ENCODE results near the gene GPR25. TPM values are rescaled to one million over a fixed set of nuclear protein-coding genes. Genes with fewer than 3 reads are reported as not detected.

Gene GPR25
- total and polyA plus RNA-seq, 10 of the 15 experiments (the other 5 are each of a cell fraction or from before 2014, with no cell fraction given) = not detected

DNA sequence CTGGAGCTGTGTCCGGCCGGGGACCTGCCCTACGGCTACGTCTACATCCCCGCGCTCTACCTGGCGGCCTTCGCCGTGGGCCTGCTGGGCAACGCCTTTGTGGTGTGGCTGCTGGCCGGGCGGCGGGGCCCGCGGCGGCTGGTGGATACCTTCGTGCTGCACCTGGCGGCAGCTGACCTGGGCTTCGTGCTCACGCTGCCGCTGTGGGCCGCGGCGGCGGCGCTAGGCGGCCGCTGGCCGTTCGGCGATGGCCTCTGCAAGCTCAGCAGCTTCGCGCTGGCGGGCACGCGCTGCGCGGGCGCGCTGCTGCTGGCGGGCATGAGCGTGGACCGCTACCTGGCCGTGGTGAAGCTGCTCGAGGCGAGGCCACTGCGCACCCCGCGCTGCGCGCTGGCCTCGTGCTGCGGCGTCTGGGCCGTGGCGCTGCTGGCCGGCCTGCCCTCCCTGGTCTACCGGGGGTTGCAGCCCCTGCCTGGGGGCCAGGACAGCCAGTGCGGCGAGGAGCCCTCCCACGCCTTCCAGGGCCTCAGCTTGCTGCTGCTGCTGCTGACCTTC, 412 bp downstream of the GPR25 start:
- ATAC-seq = no peak
- Histone ChIP-seq H3K79me2 (ENCODE audit: control insufficient read depth, insufficient read depth, low read length) (no peaks in the 10 kb centered on the region), H4K20me1 (ENCODE audit: control insufficient read depth, insufficient read depth) (no peaks in the 10 kb centered on the region), H3K36me3 (ENCODE audit: control insufficient read depth in 2 of 2, insufficient read depth in 2 of 2, low read length in 1 of 2) (no peaks in the 10 kb centered on the region), H3K4me1 (ENCODE audit: control insufficient read depth, insufficient read depth, low read length) (peaks cover 32% of the 10 kb centered on the region), H2AFZ (ENCODE audit: control insufficient read depth, low read depth, low read length) (no peak overlapping the region), H3K4me3 (no peak overlapping the region), H3K9ac (ENCODE audit: control insufficient read depth, insufficient read depth, low read length) (no peak overlapping the region), H3K27ac (ENCODE audit: control insufficient read depth, insufficient read depth) (no peak overlapping the region), H3K4me2 (ENCODE audit: control insufficient read depth, insufficient read depth) (peak overlapping the region; percentile 27; the same call in 1 of the 2 replicates), H3K27me3 (replicated peaks in 1 of 2; ENCODE audit: control insufficient read depth in 2 of 2, insufficient read depth in 2 of 2, low read length in 1 of 2) (no peaks in the 10 kb centered on the region), H3K9me3 (replicated peaks; ENCODE audit: control insufficient read depth, insufficient read depth, low read length) (no peaks in the 10 kb centered on the region)
- ChIA-PET POLR2A (no interaction called here), RAD21 (ENCODE audit: unreplicated experiment) (no interaction called here), SMC1A (ENCODE audit: uncharacterized antibody, unreplicated experiment) (no interaction called here), CTCF (no interaction called here)
- intact Hi-C loops (cut with micrococcal nuclease; ENCODE audit: unreplicated experiment) = no loop called here
- FAIRE-seq = no peak
- WGBS (ENCODE audit: insufficient coverage, insufficient replicate concordance, low lambda C conversion rate, missing lambda C conversion rate) = 40% methylated on average over 55 of the region's 61 CpGs
- no peak for DNase-seq (ENCODE audit: low read depth, low spot score)
- in situ Hi-C loops (cut with MboI) = no loop called here
- no TSS peak for BruUV-seq (replicated peaks)
- TF ChIP-seq, protein P1, sequence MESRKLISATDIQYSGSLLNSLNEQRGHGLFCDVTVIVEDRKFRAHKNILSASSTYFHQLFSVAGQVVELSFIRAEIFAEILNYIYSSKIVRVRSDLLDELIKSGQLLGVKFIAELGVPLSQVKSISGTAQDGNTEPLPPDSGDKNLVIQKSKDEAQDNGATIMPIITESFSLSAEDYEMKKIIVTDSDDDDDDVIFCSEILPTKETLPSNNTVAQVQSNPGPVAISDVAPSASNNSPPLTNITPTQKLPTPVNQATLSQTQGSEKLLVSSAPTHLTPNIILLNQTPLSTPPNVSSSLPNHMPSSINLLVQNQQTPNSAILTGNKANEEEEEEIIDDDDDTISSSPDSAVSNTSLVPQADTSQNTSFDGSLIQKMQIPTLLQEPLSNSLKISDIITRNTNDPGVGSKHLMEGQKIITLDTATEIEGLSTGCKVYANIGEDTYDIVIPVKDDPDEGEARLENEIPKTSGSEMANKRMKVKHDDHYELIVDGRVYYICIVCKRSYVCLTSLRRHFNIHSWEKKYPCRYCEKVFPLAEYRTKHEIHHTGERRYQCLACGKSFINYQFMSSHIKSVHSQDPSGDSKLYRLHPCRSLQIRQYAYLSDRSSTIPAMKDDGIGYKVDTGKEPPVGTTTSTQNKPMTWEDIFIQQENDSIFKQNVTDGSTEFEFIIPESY (IDR thresholded peaks at IDR 0.05) = no peak
- TF ChIP-seq, protein P2, sequence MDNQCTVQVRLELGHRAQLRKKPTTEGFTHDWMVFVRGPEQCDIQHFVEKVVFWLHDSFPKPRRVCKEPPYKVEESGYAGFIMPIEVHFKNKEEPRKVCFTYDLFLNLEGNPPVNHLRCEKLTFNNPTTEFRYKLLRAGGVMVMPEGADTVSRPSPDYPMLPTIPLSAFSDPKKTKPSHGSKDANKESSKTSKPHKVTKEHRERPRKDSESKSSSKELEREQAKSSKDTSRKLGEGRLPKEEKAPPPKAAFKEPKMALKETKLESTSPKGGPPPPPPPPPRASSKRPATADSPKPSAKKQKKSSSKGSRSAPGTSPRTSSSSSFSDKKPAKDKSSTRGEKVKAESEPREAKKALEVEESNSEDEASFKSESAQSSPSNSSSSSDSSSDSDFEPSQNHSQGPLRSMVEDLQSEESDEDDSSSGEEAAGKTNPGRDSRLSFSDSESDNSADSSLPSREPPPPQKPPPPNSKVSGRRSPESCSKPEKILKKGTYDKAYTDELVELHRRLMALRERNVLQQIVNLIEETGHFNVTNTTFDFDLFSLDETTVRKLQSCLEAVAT (IDR thresholded peaks at IDR 0.05) = no peak
- TF ChIP-seq, protein P3, sequence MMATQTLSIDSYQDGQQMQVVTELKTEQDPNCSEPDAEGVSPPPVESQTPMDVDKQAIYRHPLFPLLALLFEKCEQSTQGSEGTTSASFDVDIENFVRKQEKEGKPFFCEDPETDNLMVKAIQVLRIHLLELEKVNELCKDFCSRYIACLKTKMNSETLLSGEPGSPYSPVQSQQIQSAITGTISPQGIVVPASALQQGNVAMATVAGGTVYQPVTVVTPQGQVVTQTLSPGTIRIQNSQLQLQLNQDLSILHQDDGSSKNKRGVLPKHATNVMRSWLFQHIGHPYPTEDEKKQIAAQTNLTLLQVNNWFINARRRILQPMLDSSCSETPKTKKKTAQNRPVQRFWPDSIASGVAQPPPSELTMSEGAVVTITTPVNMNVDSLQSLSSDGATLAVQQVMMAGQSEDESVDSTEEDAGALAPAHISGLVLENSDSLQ (IDR thresholded peaks at IDR 0.05) = no peak
- TF ChIP-seq CBX3 (IDR thresholded peaks at IDR 0.05; ENCODE audit: borderline replicate concordance, low read depth) (no peak), WRNIP1 (IDR thresholded peaks at IDR 0.05; ENCODE audit: borderline replicate concordance, low read depth, low read length) (no peak), KAT2A (conservative IDR thresholded peaks at IDR 0.05; ENCODE audit: control insufficient read depth, low read depth, low read length) (no peak)
- TF ChIP-seq, protein P4, sequence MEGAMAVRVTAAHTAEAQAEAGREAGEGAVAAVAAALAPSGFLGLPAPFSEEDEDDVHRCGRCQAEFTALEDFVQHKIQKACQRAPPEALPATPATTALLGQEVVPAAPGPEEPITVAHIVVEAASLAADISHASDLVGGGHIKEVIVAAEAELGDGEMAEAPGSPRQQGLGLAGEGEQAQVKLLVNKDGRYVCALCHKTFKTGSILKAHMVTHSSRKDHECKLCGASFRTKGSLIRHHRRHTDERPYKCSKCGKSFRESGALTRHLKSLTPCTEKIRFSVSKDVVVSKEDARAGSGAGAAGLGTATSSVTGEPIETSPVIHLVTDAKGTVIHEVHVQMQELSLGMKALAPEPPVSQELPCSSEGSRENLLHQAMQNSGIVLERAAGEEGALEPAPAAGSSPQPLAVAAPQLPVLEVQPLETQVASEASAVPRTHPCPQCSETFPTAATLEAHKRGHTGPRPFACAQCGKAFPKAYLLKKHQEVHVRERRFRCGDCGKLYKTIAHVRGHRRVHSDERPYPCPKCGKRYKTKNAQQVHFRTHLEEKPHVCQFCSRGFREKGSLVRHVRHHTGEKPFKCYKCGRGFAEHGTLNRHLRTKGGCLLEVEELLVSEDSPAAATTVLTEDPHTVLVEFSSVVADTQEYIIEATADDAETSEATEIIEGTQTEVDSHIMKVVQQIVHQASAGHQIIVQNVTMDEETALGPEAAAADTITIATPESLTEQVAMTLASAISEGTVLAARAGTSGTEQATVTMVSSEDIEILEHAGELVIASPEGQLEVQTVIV (IDR thresholded peaks at IDR 0.05; ENCODE audit: borderline replicate concordance, partially characterized antibody) = no peak
- TF ChIP-seq, protein P5, sequence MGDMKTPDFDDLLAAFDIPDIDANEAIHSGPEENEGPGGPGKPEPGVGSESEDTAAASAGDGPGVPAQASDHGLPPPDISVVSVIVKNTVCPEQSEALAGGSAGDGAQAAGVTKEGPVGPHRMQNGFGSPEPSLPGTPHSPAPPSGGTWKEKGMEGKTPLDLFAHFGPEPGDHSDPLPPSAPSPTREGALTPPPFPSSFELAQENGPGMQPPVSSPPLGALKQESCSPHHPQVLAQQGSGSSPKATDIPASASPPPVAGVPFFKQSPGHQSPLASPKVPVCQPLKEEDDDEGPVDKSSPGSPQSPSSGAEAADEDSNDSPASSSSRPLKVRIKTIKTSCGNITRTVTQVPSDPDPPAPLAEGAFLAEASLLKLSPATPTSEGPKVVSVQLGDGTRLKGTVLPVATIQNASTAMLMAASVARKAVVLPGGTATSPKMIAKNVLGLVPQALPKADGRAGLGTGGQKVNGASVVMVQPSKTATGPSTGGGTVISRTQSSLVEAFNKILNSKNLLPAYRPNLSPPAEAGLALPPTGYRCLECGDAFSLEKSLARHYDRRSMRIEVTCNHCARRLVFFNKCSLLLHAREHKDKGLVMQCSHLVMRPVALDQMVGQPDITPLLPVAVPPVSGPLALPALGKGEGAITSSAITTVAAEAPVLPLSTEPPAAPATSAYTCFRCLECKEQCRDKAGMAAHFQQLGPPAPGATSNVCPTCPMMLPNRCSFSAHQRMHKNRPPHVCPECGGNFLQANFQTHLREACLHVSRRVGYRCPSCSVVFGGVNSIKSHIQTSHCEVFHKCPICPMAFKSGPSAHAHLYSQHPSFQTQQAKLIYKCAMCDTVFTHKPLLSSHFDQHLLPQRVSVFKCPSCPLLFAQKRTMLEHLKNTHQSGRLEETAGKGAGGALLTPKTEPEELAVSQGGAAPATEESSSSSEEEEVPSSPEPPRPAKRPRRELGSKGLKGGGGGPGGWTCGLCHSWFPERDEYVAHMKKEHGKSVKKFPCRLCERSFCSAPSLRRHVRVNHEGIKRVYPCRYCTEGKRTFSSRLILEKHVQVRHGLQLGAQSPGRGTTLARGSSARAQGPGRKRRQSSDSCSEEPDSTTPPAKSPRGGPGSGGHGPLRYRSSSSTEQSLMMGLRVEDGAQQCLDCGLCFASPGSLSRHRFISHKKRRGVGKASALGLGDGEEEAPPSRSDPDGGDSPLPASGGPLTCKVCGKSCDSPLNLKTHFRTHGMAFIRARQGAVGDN (IDR thresholded peaks at IDR 0.05) = no peak
- TF ChIP-seq, protein P6, sequence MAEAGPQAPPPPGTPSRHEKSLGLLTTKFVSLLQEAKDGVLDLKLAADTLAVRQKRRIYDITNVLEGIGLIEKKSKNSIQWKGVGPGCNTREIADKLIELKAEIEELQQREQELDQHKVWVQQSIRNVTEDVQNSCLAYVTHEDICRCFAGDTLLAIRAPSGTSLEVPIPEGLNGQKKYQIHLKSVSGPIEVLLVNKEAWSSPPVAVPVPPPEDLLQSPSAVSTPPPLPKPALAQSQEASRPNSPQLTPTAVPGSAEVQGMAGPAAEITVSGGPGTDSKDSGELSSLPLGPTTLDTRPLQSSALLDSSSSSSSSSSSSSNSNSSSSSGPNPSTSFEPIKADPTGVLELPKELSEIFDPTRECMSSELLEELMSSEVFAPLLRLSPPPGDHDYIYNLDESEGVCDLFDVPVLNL (IDR thresholded peaks at IDR 0.05; ENCODE audit: low read depth, low read length) = no peak
- TF ChIP-seq, protein P7, sequence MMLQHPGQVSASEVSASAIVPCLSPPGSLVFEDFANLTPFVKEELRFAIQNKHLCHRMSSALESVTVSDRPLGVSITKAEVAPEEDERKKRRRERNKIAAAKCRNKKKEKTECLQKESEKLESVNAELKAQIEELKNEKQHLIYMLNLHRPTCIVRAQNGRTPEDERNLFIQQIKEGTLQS (IDR thresholded peaks at IDR 0.05; ENCODE audit: borderline replicate concordance, extremely low read depth, low read depth, low read length) = no peak
